ENCODE measurements around the gene PNMA1. TPM values are rescaled to one million over a fixed set of nuclear protein-coding genes. Genes with fewer than 3 reads are reported as not detected.

The PNMA1 gene
- total and polyA plus RNA-seq, 9 of the 15 experiments (the other 6 are each of a cell fraction or from before 2014, with no cell fraction given), result 1.7 to 26.4 (median 8.7) TPM

- no peak for TF ChIP-seq ID3 (CRISPR knock-in tag; IDR thresholded peaks at IDR 0.05)
- TF ChIP-seq ID3 (tag; IDR thresholded peaks at IDR 0.05), result no peak
- TF ChIP-seq ZNF23 (CRISPR knock-in tag; IDR thresholded peaks at IDR 0.05), result no peak
- no peak for TF ChIP-seq ZNF778 (CRISPR knock-in tag; IDR thresholded peaks at IDR 0.05)
- no peak for TF ChIP-seq PATZ1 (CRISPR knock-in tag; IDR thresholded peaks at IDR 0.05; ENCODE audit: borderline replicate concordance)
- no peak for TF ChIP-seq ZNF740 (CRISPR knock-in tag; IDR thresholded peaks at IDR 0.05)
- no peak for TF ChIP-seq ZNF740 (tag; IDR thresholded peaks at IDR 0.05)
- no peak for TF ChIP-seq CHAMP1 (IDR thresholded peaks at IDR 0.05)
- TF ChIP-seq SMARCA4 (IDR thresholded peaks at IDR 0.05), result peak; percentile 77
- no peak for TF ChIP-seq XRCC5 (IDR thresholded peaks at IDR 0.05; ENCODE audit: low read depth, low read length)
- no peak for TF ChIP-seq POU5F1 (IDR thresholded peaks at IDR 0.05; ENCODE audit: borderline replicate concordance, low read depth, low read length, partially characterized antibody)
- TF ChIP-seq ZNF589 (CRISPR knock-in tag; IDR thresholded peaks at IDR 0.05; ENCODE audit: low read depth), result peak; percentile 61
- TF ChIP-seq PREB (CRISPR knock-in tag; IDR thresholded peaks at IDR 0.05), result no peak
- TF ChIP-seq ZNF639 (CRISPR knock-in tag; conservative IDR thresholded peaks at IDR 0.05 in 1 of 2, IDR thresholded peaks at IDR 0.05 in 1 of 2), result no peak
- TF ChIP-seq ZNF140 (CRISPR knock-in tag; IDR thresholded peaks at IDR 0.05), result no peak
- no peak for TF ChIP-seq RFX5 (IDR thresholded peaks at IDR 0.05; ENCODE audit: low read depth, low read length)
- TF ChIP-seq TEAD4 (IDR thresholded peaks at IDR 0.05; ENCODE audit: low read length), result peak; percentile 87
- no peak for TF ChIP-seq TEAD4 (CRISPR knock-in tag; IDR thresholded peaks at IDR 0.05; ENCODE audit: borderline replicate concordance)
Observed at GRCh38 chr14:73753124-73753886, 39.1 kb upstream of the PNMA1 start (continued).
